Right lobe of liver (tissue), 6 donors: Measurements from ENCODE around the gene ZNF445. TPM values are rescaled to one million over a fixed set of nuclear protein-coding genes. Genes with fewer than 3 reads are reported as not detected.

ENCODE experiments used
- ATAC-seq, 4 donors: fragments of 200-7000 bp; cut with Tn5 transposase; one replicate each; pipeline ENCODE4 v1.9.1; 2020; ENCODE audit warnings: mild to moderate bottlenecking in 4 of 4, moderate library complexity in 4 of 4
- DNase-seq, 3 donors: peaks; one replicate each; pipeline ENCODE4 v3.0.0-alpha.2; 2020
- H3K27ac ChIP-seq, 3 donors: fragments of 200-600 bp; one replicate each; pipeline ENCODE4 v1.8.0; 2022
- H3K27me3 ChIP-seq, 2 donors: fragments of 200-600 bp; one replicate each; pipeline ENCODE4 v1.8.0; 2022
- H3K36me3 ChIP-seq, 4 donors: fragments of 200-600 bp; sonication (generic) in 1 of 4; one replicate each; pipeline versions ENCODE4 v1.5.1 to v1.8.0; 2017 to 2022; ENCODE audit warnings: control low read depth in 1 of 4
- H3K4me1 ChIP-seq, 4 donors: fragments of 200-600 bp; sonication (generic) in 1 of 4; one replicate each; pipeline versions ENCODE4 v1.5.1 to v1.8.0; 2017 to 2022; ENCODE audit warnings: control low read depth in 1 of 4
- H3K4me3 ChIP-seq, 3 donors: fragments of 200-600 bp; one replicate each; pipeline ENCODE4 v1.8.0; 2022
- H3K9me3 ChIP-seq, 4 donors: fragments of 200-600 bp; sonication (generic) in 1 of 4; one replicate each; pipeline versions ENCODE4 v1.5.1 to v1.8.0; 2017 to 2022; ENCODE audit warnings: control low read depth in 1 of 4
- CTCF ChIP-seq, 4 donors: fragments of 200-600 bp in 3 of 4; fragments of 450-650 bp in 1 of 4; IDR thresholded peaks; one replicate each; pipeline versions ENCODE4 v1.5.1 to v1.8.0; 2016 to 2022; ENCODE audit warnings: antibody characterized with exemption in 4 of 4, mild to moderate bottlenecking in 2 of 4
- POLR2A ChIP-seq: fragments of 450-650 bp; IDR thresholded peaks from one replicate; pipeline ENCODE4 v1.6.1; 2017; ENCODE audit warnings: antibody characterized with exemption, mild to moderate bottlenecking
- WGBS: methylation state at CpG from one replicate; pipeline ENCODE4 v1.1.6; 2018; ENCODE audit warnings: low coverage, low lambda C conversion rate; ENCODE audit not compliant: insufficient coverage; ENCODE audit errors: missing lambda C conversion rate; 5-methylcytosine and 5-hydroxymethylcytosine counted together
- intact Hi-C, 2 donors: fragments of 100-400 bp; cut with DNase I; formaldehyde crosslinking; loops; one replicate each; pipeline versions ENCODE4 v1.11.2 to v1.14.1; 2022
- total RNA-seq, 6 experiments: library from RNA; depleted of rRNA in 2 of 6; stranded (reverse); fragments of >200 nt in 2 of 6; fragmentation: NEBNext Ultra II Directional in 3 of 6; extraction: Animal tissue kit (Norgen Biotek cat#: 25700) in 3 of 6; gene quantifications; one replicate each; pipeline versions ENCODE4 v1.1.0 to v1.2.4, GENCODE V29; 2016 to 2023
- donor health status: DM: no; HTN: yes; CAD: no.
- donor health status: DM: no; HTN: no; CAD: no.
- donor health status: DM: no; HTN: no; CAD: no.
- donor health status: DM: no; HTN: yes; CAD: no.
- donor health status: DM: no; HTN: yes; CAD: no.

Gene ZNF445
- total RNA-seq, 6 experiments from 2014 or later = 3.2 to 10.1 (median 8.9) TPM

DNA sequence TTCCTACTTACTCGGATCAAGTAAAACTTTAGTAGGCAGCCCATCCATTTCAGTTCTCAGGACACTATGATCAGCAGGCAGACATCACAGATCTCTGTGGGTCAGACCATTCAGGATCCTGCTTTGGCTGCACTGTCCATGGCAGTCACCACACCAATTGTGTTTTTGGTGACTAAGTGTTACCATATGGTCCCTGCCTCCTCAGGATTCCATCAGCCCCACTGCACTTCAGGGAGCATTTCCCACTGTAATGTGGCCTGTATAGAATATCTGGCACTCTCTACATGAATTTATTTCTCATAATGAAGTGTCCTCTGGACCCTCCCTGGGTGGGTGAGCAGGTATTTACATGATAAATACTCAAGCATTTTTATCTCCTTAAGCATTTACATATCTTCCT, 41.3 kb downstream of the ZNF445 start:
- DNase-seq (no peak), ATAC-seq (no peak)
- H3K27ac ChIP-seq = no peak overlapping the region
- TF ChIP-seq POLR2A (no peak), CTCF (IDR thresholded peaks at IDR 0.05) (no peak)
- no peaks in the 10 kb centered on the region for H3K9me3 ChIP-seq
- WGBS = no CpG with 5 or more reads among the region's 1 CpG
- H3K27me3 ChIP-seq = no peaks in the 10 kb centered on the region
- intact Hi-C loops = no loop called here
- no peaks in the 10 kb centered on the region for H3K36me3 ChIP-seq
- H3K4me1 ChIP-seq = peaks cover 0 to 21% (median 8%) of the 10 kb centered on the region in 4 donors
- H3K4me3 ChIP-seq = no peak overlapping the region

DNA sequence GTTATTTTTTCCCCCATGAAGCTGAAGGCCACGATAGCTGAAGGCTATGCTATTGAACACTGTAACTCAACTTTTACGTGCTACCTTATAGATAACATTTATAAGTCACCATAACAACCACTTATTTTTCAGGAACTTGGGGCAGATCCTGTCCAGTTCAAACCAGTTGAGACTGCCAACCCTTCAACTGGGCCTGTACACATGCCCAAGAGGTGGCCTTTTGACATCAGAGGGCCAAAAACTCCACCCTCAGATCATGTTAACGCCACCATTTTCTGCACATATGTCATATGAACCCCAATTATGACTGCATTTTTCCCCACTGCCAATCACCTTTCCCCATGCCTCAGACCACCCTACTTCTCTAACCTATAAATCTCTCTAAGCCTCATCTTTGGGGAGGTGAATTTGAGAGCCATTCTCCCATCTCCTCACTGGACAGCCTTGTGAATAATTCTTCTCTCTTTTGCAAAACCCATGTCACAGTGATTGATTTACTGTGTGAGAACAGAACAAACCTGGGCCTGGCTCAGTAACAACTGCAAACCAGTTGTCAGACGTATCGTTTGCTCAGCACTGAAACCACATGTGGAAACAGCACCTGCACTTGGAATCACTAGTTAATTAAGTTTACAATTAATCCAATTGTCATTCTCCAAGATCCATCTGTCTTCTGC, 42.5 kb downstream of the ZNF445 start:
- Histone ChIP-seq H3K4me3 (no peak overlapping the region), H3K36me3 (no peaks in the 10 kb centered on the region), H3K27me3 (no peaks in the 10 kb centered on the region), H3K4me1 (peaks cover 0 to 9% (median 2%) of the 10 kb centered on the region in 4 donors), H3K9me3 (no peaks in the 10 kb centered on the region), H3K27ac (no peak overlapping the region)
- DNase-seq = no peak
- WGBS = 49% methylated on average over 3 of the region's 5 CpGs
- intact Hi-C loops = no loop called here
- ATAC-seq = no peak
- no peak for TF ChIP-seq CTCF (IDR thresholded peaks at IDR 0.05)

- Histone ChIP-seq H3K9me3 (no peaks in the 10 kb centered on the region), H3K36me3 (no peaks in the 10 kb centered on the region), H3K27me3 (no peaks in the 10 kb centered on the region), H3K4me3 (no peak overlapping the region), H3K27ac (no peak overlapping the region), H3K4me1 (peaks cover 0 to 2% (median 0%) of the 10 kb centered on the region in 4 donors)
- TF ChIP-seq POLR2A (no peak), CTCF (IDR thresholded peaks at IDR 0.05) (no peak)
- WGBS = 52% methylated on average over 4 of the region's 4 CpGs
- intact Hi-C loops = no loop called here
- DNase-seq (no peak), ATAC-seq (no peak)
Measured at GRCh38 chr3:44430466-44430865, 47.0 kb downstream of the ZNF445 start.

- TF ChIP-seq CTCF (IDR thresholded peaks at IDR 0.05) = no peak
- no peak for TF ChIP-seq POLR2A
Measured at GRCh38 chr3:44429459-44429858, 48.0 kb downstream of the ZNF445 start.

More at GRCh38 chr3:44429459-44429858, 48.0 kb downstream of the ZNF445 start:
- no peaks in the 10 kb centered on the region for H3K36me3 ChIP-seq
- no peak for DNase-seq
- no peak overlapping the region for H3K4me3 ChIP-seq
- no peaks in the 10 kb centered on the region for H3K27me3 ChIP-seq
- 98% methylated on average over 6 of the region's 6 CpGs for WGBS
- no peak for ATAC-seq
- H3K27ac ChIP-seq = no peak overlapping the region
- intact Hi-C loops = no loop called here
- peaks cover 0 to 4% (median 0%) of the 10 kb centered on the region in 4 donors for H3K4me1 ChIP-seq
- no peaks in the 10 kb centered on the region for H3K9me3 ChIP-seq
